K562 (cell line): ENCODE results near the gene NAGS. TPM values are rescaled to one million over a fixed set of nuclear protein-coding genes. Genes with fewer than 3 reads are reported as not detected.

Source experiments
- ATAC-seq: fragments of 200-7000 bp; cut with Tn5 transposase; 3 replicates; pipeline ENCODE4 v1.9.1; 2020; ENCODE audit warnings: moderate library complexity
- BruUV-seq: library from RNA; stranded (reverse); fragments of 400-500 nt; replicated peaks from 2 replicates; lab custom pipeline; 2021; lab: Mats Ljungman, UMichigan
- CTCF ChIA-PET: fragments of 300-600 bp; formaldehyde crosslinking; extraction: SDS; loops from one replicate; lab custom pipeline; 2021; ENCODE audit warnings: low intra/inter-chr PET ratio; lab: Yijun Ruan, JAX
- POLR2A ChIA-PET: fragments of 300-600, 350-650 bp; sonication (Branson Sonifier 250); formaldehyde crosslinking; extraction: SDS; loops from one replicate; lab custom pipeline; 2021; ENCODE audit warnings: antibody characterized with exemption, inconsistent platforms; lab: Yijun Ruan, JAX
- DNase-seq, 4 experiments: peaks; one replicate each; pipeline versions ENCODE4 v3.0.0 to v3.0.0-alpha.2; 2011 to 2018; ENCODE audit warnings: low spot score in 3 of 4, mixed read lengths in 3 of 4; ENCODE audit errors: extremely low read depth in 1 of 4
- FAIRE-seq: peaks from 2 replicates; lab custom pipeline; 2011; peaks lifted over from hg19 to GRCh38; lab: Jason Lieb, UNC
- H2AFZ ChIP-seq: 2 replicates; pipeline ENCODE4 v1.6.0; 2011; ENCODE audit warnings: low read depth, low read length, control low read depth, inconsistent platforms
- H3K27ac ChIP-seq: fragments of 200-600 bp; 3 replicates; pipeline ENCODE4 v1.8.0; 2011; ENCODE audit warnings: low read depth, mild to moderate bottlenecking, control low read depth, inconsistent platforms, low read length, moderate library complexity, mixed read lengths; ENCODE audit errors: extremely low read depth
- H3K27me3 ChIP-seq, 2 experiments: fragments of 300-600 bp in 1 of 2; 2 replicates in 1 of 2; 3 replicates in 1 of 2; pipeline versions ENCODE4 v1.6.0 to v1.8.0; 2011; ENCODE audit warnings: inconsistent platforms in 2 of 2, low read length in 2 of 2, mild to moderate bottlenecking in 1 of 2, mixed read lengths in 1 of 2, moderate library complexity in 1 of 2; ENCODE audit not compliant: control insufficient read depth in 2 of 2, insufficient read depth in 2 of 2
- H3K36me3 ChIP-seq: fragments of 300-600 bp; 3 replicates; pipeline ENCODE4 v1.8.0; 2011; ENCODE audit warnings: mild to moderate bottlenecking, low read length, inconsistent platforms; ENCODE audit not compliant: control insufficient read depth, insufficient read depth
- H3K4me1 ChIP-seq, 2 experiments: fragments of 200-600 bp in 1 of 2; replicated peaks in 1 of 2; 2 replicates in 1 of 2; 3 replicates in 1 of 2; pipeline versions ENCODE4 v1.5.1 to v1.8.0; 2011; ENCODE audit warnings: inconsistent platforms in 2 of 2, low read length in 2 of 2, mild to moderate bottlenecking in 1 of 2, mixed read lengths in 1 of 2, moderate library complexity in 1 of 2; ENCODE audit not compliant: control insufficient read depth in 2 of 2, insufficient read depth in 2 of 2
- H3K4me2 ChIP-seq: 2 replicates; pipeline ENCODE4 v1.6.1; 2011; ENCODE audit warnings: low read length, control low read depth, inconsistent platforms, mixed read lengths; ENCODE audit not compliant: insufficient read depth
- H3K4me3 ChIP-seq: fragments of 200-600 bp; sonication (generic), shearing (Covaris generic); 2 replicates; pipeline ENCODE4 v1.5.1; 2016; ENCODE audit warnings: control low read depth, inconsistent platforms
- H3K79me2 ChIP-seq: fragments of 200-600 bp; 3 replicates; pipeline ENCODE4 v1.8.0; 2011; ENCODE audit warnings: low read length, inconsistent platforms; ENCODE audit not compliant: control insufficient read depth, insufficient read depth
- H3K9ac ChIP-seq, 2 experiments: 2 replicates each; pipeline versions ENCODE4 v1.6.0 to v1.6.1; 2011; ENCODE audit warnings: low read depth in 2 of 2, low read length in 2 of 2, control low read depth in 1 of 2, inconsistent platforms in 1 of 2, mild to moderate bottlenecking in 1 of 2, mixed read lengths in 1 of 2; ENCODE audit not compliant: insufficient read depth in 1 of 2
- H3K9me1 ChIP-seq: one replicate; pipeline ENCODE4 v1.6.0; 2011; ENCODE audit warnings: inconsistent platforms, mild to moderate bottlenecking, low read length, moderate library complexity; ENCODE audit not compliant: control insufficient read depth, insufficient read depth
- H3K9me3 ChIP-seq: replicated peaks from 2 replicates; pipeline ENCODE4 v1.5.1; 2011; ENCODE audit warnings: low read depth, low read length, inconsistent platforms; ENCODE audit not compliant: control insufficient read depth, insufficient read depth
- H4K20me1 ChIP-seq: replicated peaks from 2 replicates; pipeline ENCODE4 v1.6.1; 2011; ENCODE audit warnings: low read length, inconsistent platforms, mixed read lengths; ENCODE audit not compliant: control insufficient read depth, insufficient read depth
- RBBP5 ChIP-seq: fragments of 200-600 bp; sonication (generic); IDR thresholded peaks from 2 replicates; pipeline ENCODE4 v1.6.1; 2012; ENCODE audit warnings: borderline replicate concordance, mild to moderate bottlenecking, low read length, control low read depth, inconsistent platforms; ENCODE audit not compliant: insufficient read depth, poor library complexity, severe bottlenecking
- ZBTB7A ChIP-seq: IDR thresholded peaks from 2 replicates; pipeline ENCODE4 v1.6.1; 2011; ENCODE audit warnings: low read depth, mild to moderate bottlenecking, low read length, moderate library complexity, borderline replicate concordance; ENCODE audit not compliant: control insufficient read depth
- ZNF146 ChIP-seq: IDR thresholded peaks from one replicate; pipeline ENCODE4 v1.6.1; 2018; ENCODE audit warnings: missing compliant biosample characterization; ENCODE audit not compliant: unreplicated experiment
- WGBS: fragments of 100-300 bp; shearing (Covaris generic); methylation state at CpG from one replicate; pipeline ENCODE4 v1.1.6; 2016; ENCODE audit warnings: low coverage, mixed read lengths; ENCODE audit not compliant: insufficient coverage; ENCODE audit errors: missing lambda C conversion rate; 5-methylcytosine and 5-hydroxymethylcytosine counted together
- in situ Hi-C: fragments of 300-500 bp; cut with MboI; formaldehyde crosslinking; loops from 4 replicates; pipeline ENCODE4 v1.15.0; 2018; ENCODE audit warnings: inconsistent platforms, mixed read lengths
- intact Hi-C: fragments of 100-400 bp; cut with micrococcal nuclease; formaldehyde crosslinking; loops from 2 replicates; pipeline ENCODE4 v1.14.2; 2022
- polyA plus RNA-seq, 8 experiments: library from polyadenylated mRNA; depleted of rRNA in 4 of 8; stranded (reverse) in 5 of 8; unstranded in 3 of 8; fragments of >200 nt; fragmentation: Nextera tagmentation in 2 of 8; fragmentation: Illumina TruSeq in 1 of 8; extraction: Ambion mirVana in 2 of 8; extraction: Trizol in 1 of 8; gene quantifications; 2 replicates each; pipeline versions ENCODE4 v1.2.1 to v1.2.3, GENCODE V29; 2011 to 2014; ENCODE audit warnings: inconsistent platforms in 1 of 8, missing spikeins in 1 of 8
- total RNA-seq, 7 experiments: library from RNA; depleted of rRNA in 6 of 7; stranded (reverse); fragments of >200 nt in 6 of 7; fragmentation: Illumina TruSeq in 2 of 7; extraction: Trizol in 2 of 7; gene quantifications; 2 replicates each; pipeline versions ENCODE4 v1.2.1 to v1.2.3, GENCODE V29; 2011 to 2021; ENCODE audit warnings: low replicate concordance in 1 of 7
- TF ChIP-seq, protein P1 (sequence below): fragments of 250-450 bp; sonication (Bioruptor Pico); IDR thresholded peaks from 2 replicates; pipeline ENCODE4 v1.8.0; 2022; ENCODE audit warnings: inconsistent platforms
- TF ChIP-seq, protein P2 (sequence below), 2 experiments: fragments of 450-650 bp; formaldehyde crosslinking in 1 of 2; IDR thresholded peaks; 2 replicates each; pipeline versions ENCODE4 v1.4.0 to v1.6.1; 2014 to 2020; ENCODE audit warnings: mild to moderate bottlenecking in 2 of 2, borderline replicate concordance in 1 of 2, low read depth in 1 of 2

The NAGS gene
- total and polyA plus RNA-seq, 9 of the 15 experiments (the other 6 are each of a cell fraction or from before 2014, with no cell fraction given): not detected

GRCh38 chr17:44014133-44014436, 9.7 kb downstream of the NAGS start:
- Histone ChIP-seq H4K20me1 (no peaks in the 10 kb centered on the region), H3K4me3 (peak overlapping the region; percentile 72), H3K4me1 (peaks cover 14 to 20% of the 10 kb centered on the region in 2 experiments; a peak in 4 of 5 replicates), H3K27me3 (no peaks in the 10 kb centered on the region), H3K79me2 (peaks cover 12% of the 10 kb centered on the region; the same call in 2 of the 3 replicates), H2AFZ (peak overlapping the region; percentile 97), H3K9me1 (no peaks in the 10 kb centered on the region), H3K9me3 (no peaks in the 10 kb centered on the region), H3K36me3 (peaks cover 16% of the 10 kb centered on the region; the same call in 1 of the 3 replicates), H3K27ac (peak overlapping the region; percentile 73; the same call in 2 of the 3 replicates), H3K9ac (peak overlapping the region; percentile 92 to 99), H3K4me2 (peak overlapping the region; percentile 89)
- TF ChIP-seq, protein P1, sequence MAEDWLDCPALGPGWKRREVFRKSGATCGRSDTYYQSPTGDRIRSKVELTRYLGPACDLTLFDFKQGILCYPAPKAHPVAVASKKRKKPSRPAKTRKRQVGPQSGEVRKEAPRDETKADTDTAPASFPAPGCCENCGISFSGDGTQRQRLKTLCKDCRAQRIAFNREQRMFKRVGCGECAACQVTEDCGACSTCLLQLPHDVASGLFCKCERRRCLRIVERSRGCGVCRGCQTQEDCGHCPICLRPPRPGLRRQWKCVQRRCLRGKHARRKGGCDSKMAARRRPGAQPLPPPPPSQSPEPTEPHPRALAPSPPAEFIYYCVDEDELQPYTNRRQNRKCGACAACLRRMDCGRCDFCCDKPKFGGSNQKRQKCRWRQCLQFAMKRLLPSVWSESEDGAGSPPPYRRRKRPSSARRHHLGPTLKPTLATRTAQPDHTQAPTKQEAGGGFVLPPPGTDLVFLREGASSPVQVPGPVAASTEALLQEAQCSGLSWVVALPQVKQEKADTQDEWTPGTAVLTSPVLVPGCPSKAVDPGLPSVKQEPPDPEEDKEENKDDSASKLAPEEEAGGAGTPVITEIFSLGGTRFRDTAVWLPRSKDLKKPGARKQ (CRISPR knock-in tag): no peak
- TF ChIP-seq, protein P2, sequence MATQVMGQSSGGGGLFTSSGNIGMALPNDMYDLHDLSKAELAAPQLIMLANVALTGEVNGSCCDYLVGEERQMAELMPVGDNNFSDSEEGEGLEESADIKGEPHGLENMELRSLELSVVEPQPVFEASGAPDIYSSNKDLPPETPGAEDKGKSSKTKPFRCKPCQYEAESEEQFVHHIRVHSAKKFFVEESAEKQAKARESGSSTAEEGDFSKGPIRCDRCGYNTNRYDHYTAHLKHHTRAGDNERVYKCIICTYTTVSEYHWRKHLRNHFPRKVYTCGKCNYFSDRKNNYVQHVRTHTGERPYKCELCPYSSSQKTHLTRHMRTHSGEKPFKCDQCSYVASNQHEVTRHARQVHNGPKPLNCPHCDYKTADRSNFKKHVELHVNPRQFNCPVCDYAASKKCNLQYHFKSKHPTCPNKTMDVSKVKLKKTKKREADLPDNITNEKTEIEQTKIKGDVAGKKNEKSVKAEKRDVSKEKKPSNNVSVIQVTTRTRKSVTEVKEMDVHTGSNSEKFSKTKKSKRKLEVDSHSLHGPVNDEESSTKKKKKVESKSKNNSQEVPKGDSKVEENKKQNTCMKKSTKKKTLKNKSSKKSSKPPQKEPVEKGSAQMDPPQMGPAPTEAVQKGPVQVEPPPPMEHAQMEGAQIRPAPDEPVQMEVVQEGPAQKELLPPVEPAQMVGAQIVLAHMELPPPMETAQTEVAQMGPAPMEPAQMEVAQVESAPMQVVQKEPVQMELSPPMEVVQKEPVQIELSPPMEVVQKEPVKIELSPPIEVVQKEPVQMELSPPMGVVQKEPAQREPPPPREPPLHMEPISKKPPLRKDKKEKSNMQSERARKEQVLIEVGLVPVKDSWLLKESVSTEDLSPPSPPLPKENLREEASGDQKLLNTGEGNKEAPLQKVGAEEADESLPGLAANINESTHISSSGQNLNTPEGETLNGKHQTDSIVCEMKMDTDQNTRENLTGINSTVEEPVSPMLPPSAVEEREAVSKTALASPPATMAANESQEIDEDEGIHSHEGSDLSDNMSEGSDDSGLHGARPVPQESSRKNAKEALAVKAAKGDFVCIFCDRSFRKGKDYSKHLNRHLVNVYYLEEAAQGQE (IDR thresholded peaks at IDR 0.05; ENCODE audit: borderline replicate concordance): no peak
- TF ChIP-seq, protein P2 (CRISPR knock-in tag; IDR thresholded peaks at IDR 0.05; ENCODE audit: low read depth): no peak
- TF ChIP-seq ZBTB7A (0 out of 2 replicates have a peak, but pooled peaks have one; percentile 5), ZNF146 (CRISPR knock-in tag) (no peak), RBBP5 (no peak)
- DNase-seq (no peak), ATAC-seq (no peak; the same call in 2 of the 3 replicates), FAIRE-seq (no peak)
- in situ Hi-C loops: no loop called here
- WGBS: 8% methylated on average over 11 of the region's 12 CpGs
- BruUV-seq: no TSS peak
- CTCF ChIA-PET: no interaction called here
- intact Hi-C loops: loop anchor here (10.0 kb wide), 1 partner anchor 151 kb away; no protein-coding TSS in a partner anchor
- POLR2A ChIA-PET: interaction anchor here (0.7 to 1.1 kb wide), 3 partner anchors 15 to 27 kb away, joined by 3 to 4 read pairs (median 4); no protein-coding TSS in a partner anchor
